NCI-H2196 (cell line): ENCODE measurements around the gene IMMP2L.

Experiments used
- DNase-seq: peaks from one replicate; lab custom pipeline; 2025; ENCODE audit not compliant: unreplicated experiment; lab: John Stamatoyannopoulos, UW

Gene IMMP2L

DNA sequence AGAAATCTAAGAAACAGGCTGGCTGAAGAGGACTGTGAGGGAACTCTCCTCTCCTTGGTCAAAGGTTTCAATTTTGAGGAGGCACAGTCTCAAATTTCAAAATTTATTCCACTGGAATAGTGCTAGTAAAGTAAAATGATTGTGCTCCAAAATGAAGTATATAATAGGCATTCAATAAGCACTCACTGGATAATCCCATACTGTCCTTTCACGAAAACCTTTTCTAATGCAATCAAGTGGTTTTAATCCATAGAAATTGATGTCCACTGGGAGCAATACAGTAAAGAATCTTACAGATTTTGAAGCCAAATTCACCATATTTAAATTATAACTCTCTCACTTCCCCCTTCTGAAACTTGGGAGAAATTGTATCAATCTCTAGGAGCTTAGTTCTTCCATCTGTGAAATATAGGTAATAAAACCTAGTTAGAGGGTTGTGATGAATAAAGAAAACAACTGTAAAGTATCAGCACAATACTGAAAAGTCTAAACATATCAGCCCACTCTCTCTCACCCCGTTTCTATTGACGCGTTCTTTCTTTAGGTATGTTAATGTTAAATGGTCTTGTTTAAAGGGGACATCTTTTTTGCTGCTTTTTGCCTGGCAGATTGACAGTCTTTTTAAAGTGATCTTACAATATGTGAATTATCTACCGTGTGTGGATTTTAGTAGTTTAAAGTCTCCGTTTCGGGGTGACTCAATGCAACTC, 512.2 kb downstream of the IMMP2L start:
- DNase-seq: no peak

- DNase-seq: no peak
Observed at GRCh38 chr7:111047595-111047994, 514.7 kb downstream of the IMMP2L start.

DNA sequence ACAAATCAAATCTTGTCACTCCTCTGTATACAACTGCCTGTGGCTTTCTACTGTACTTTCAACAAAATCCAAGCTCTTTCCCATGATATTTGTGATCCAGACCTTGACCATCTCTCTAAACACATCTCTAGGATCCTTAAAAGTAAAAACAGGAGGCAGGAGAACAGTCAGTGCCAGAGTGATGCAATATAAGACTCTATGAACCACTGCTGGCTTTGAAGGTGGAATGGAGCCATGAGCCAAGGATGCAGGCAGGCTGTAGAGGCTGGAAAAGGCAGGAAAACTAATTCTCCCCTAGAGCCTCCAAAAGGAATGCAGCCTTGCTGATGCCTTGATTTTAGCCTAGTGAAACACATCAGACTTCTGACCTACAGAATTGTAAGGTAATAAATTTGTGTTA, 516.8 kb downstream of the IMMP2L start:
- no peak for DNase-seq

DNA sequence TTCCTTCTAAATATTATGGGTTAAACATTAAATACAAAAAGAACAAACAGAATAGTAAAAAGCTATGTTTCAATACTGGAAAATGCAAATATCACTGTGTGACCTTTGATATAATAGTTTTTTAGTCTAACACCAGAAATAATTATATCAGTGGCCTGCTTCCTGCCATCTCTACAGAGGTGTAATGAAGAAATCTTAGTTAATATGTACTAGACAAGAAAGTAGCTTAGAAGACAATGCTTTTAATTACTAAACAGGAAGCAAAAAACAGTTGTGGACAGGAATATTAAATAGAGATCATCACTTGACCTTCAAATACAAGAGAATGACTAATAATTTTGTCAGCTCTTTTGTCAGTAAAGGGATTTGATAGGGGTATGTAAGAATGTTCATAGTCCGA, 518.7 kb downstream of the IMMP2L start:
- DNase-seq: no peak

DNA sequence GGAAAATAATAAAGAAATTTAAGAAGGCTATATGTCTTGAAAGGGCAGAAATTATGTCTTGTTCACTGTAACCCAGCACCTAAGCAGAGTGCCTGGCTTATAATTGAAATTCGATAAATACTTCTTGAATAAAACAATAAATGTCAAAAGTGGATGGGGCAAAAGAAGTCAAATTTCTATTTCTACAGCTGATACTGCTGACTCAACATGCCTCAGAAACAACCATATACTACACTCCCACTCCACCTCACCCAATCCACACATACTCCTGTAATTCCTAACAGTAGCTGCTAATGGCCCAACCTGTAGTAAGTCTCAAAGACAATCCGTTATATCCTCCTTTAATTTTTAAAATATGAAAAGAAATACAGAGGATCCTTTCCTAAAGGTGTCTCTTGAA, 519.5 kb downstream of the IMMP2L start:
- DNase-seq: no peak

GRCh38 chr7:111041577-111041976, 520.7 kb downstream of the IMMP2L start:
- no peak for DNase-seq

DNA sequence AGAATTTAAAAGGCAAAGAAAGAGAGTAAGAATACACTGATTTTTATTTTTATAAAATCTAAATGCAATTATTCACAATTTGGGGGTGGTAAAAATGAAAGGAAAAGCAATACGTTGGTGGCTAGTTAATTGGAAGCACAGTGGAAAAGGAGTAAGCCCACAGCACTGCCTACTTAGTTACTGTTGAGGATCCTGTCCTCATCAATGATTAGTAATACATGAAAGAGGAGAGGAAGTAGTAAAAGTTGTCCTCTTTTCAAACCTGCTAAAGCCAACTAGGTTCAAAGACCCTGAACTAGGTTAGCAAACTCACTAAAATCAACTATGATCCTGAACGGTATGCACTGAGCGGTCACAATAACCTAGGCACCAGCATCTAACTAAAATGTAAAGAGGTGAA, 524.1 kb downstream of the IMMP2L start:
- DNase-seq: no peak

GRCh38 chr7:111031916-111032315, 530.4 kb downstream of the IMMP2L start:
- no peak for DNase-seq

- DNase-seq: no peak
Observed at GRCh38 chr7:111030336-111030735, 532.0 kb downstream of the IMMP2L start.

DNA sequence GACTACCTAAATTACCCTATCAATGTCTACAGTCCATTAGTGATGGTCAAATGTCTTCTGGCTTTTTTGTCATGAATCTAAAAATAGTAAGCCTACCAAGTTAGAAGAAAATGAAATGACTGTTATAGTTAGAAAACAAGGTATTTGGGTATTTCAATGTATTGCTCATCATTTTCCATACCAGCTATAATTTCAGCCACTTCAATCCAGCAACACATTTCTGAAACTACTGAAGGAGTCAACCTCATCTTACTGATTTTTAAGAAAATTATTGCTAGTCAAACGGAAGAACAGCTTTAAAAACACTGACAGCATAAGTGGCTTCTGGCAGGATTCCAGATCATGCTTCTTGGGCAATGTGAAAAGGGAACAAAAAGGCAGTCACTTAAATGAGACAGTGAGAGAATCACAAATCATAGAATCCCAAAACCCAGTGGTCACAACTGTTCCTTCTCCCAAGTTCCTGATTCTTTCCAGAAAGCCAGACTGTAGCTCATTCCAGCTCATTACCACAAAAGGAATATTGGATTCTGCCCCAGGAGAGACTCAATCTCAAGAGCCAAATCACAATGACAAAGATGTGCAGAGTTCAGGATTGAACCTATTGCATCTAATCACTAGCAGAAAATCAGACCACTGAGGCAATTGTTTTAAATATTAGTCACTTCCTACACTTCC, 532.6 kb downstream of the IMMP2L start:
- no peak for DNase-seq

- DNase-seq: no peak
Observed at GRCh38 chr7:111029141-111029572, 533.1 kb downstream of the IMMP2L start.

DNA sequence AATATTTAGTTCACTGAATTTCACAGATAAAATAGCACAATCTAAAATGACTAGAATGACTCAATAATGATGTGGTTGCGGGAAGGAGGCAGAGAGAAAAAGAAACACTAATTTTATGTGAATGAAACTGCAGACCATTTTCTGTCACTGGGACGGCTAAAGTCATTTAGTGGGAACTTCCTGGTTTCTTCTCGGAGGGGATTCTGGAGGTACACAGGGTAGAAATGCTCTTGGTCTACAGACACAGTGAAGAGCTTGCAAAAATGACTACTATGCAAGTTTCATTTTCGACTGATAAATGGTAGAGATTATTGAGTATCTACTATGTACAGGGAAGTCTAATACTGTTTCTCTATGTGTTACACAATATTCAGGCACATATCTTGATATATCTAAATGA, 534.9 kb downstream of the IMMP2L start:
- no peak for DNase-seq

GRCh38 chr7:111026806-111027205, 535.5 kb downstream of the IMMP2L start:
- DNase-seq: no peak

DNA sequence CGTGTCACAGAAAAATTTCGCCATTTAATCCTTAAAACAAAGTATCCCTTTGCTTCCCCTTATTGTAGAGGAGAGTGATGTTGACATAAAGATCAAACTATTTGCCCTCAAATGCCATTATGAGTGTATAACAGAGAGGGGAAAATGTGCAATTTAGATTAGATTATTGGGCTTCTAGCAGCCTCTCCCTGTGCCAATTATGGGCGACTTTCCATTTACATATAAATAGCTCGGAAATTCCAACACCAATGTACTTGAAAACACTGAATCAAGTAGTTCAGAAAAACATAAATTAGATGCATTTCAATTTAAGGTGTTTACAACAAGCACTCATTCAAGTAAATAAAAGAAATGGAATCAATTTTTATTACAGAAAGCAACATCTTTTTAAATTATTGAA, 535.9 kb downstream of the IMMP2L start:
- no peak for DNase-seq

- DNase-seq: no peak
Observed at GRCh38 chr7:111025006-111025405, 537.3 kb downstream of the IMMP2L start.

GRCh38 chr7:111018960-111019736, 543.1 kb downstream of the IMMP2L start:
- DNase-seq: no peak

- no peak for DNase-seq
Observed at GRCh38 chr7:111018447-111018846, 543.8 kb downstream of the IMMP2L start.

DNA sequence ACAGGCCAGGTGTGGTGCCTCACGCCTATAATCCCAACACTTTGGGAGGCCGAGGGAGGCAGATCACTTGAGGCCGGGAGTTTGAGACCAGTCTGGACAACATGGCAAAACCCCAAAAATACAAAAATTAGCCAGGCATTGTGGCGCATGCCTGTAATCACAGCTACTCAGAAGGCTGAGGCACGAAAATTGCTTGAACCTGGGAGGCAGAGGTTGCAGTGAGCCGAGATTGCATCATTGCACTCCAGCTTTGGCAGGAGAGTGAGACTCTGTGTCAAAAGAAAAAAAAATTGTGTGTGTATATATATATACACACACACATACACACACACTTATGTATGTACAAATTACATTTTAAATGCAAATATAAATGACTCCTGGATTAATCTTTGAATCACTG, 548.2 kb downstream of the IMMP2L start:
- DNase-seq: no peak

- DNase-seq: no peak
Observed at GRCh38 chr7:111012799-111013675, 549.3 kb downstream of the IMMP2L start.

DNA sequence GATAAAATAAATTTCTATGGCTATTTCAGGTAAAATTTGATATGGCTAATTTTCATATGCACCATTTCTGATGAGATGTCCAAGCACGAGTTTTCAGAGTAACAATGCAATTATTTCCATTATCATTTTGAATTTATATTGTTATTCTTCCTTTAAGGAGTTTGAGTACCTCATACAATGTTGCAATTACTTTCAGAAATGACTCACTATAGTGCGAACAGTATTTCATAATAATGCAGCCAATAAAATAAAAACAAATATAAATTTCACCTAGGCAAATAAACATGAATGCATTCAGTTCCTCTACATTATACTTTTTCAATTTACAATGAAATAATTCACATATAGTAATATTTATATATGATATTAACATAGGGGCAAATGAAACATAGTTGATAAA, 550.1 kb downstream of the IMMP2L start:
- DNase-seq: no peak

DNA sequence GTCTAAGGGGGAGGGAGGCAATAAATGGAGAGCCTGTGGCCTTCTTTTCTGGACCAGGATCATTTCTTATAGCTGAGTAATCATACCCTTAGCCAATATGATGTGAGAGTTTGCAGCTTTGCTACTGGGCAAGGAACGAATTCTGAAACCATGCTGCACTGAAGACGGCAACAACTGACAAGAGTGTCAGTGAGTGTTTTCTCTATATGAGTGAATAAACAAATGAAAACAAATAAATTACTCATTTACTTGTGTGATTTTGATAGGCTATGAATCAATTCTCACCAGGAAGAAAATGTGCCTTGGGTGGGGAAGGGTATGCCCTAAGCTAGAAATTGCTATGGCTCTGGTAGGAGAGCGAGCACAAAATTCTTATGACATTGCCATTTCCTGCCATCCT, 550.8 kb downstream of the IMMP2L start:
- DNase-seq: no peak
